Heart right ventricle (tissue), 16 donors: ENCODE measurements around the gene PTMS. TPM values are rescaled to one million over a fixed set of nuclear protein-coding genes. Genes with fewer than 3 reads are reported as not detected.

ENCODE experiments used
- ATAC-seq, 8 donors: fragments of 200-7000 bp; cut with Tn5 transposase; one replicate each; pipeline ENCODE4 v1.9.1; 2020; ENCODE audit warnings: mild to moderate bottlenecking in 8 of 8, moderate library complexity in 8 of 8, moderate number of reproducible peaks in 1 of 8
- DNase-seq, 2 donors: peaks; one replicate each; pipeline ENCODE4 v3.0.0-alpha.2; 2020
- H3K27ac ChIP-seq, 10 donors: fragments of 200-600 bp; sonication (generic) in 2 of 10; one replicate each; pipeline versions ENCODE4 v1.5.0 to v1.8.0; 2020 to 2022; ENCODE audit warnings: mild to moderate bottlenecking in 3 of 10
- H3K27me3 ChIP-seq, 7 donors: fragments of 200-600 bp; one replicate each; pipeline ENCODE4 v1.8.0; 2021 to 2022; ENCODE audit warnings: mild to moderate bottlenecking in 2 of 7
- H3K36me3 ChIP-seq, 9 donors: fragments of 200-600 bp; sonication (generic) in 1 of 9; one replicate each; pipeline versions ENCODE4 v1.5.0 to v1.8.0; 2020 to 2022; ENCODE audit warnings: mild to moderate bottlenecking in 2 of 9
- H3K4me1 ChIP-seq, 9 donors: fragments of 200-600 bp; sonication (generic) in 1 of 9; one replicate each; pipeline versions ENCODE4 v1.5.0 to v1.8.0; 2020 to 2022; ENCODE audit warnings: mild to moderate bottlenecking in 4 of 9
- H3K4me3 ChIP-seq, 10 donors: fragments of 200-600 bp; sonication (generic) in 2 of 10; one replicate each; pipeline versions ENCODE4 v1.5.0 to v1.8.0; 2020 to 2022; ENCODE audit warnings: mild to moderate bottlenecking in 7 of 10, moderate library complexity in 2 of 10
- H3K9me3 ChIP-seq, 11 donors: fragments of 200-600 bp in 10 of 11; sonication (generic) in 2 of 11; one replicate each; pipeline versions ENCODE4 v1.5.0 to v1.8.0; 2013 to 2022; ENCODE audit warnings: mild to moderate bottlenecking in 2 of 11, control low read depth in 1 of 11, moderate library complexity in 1 of 11
- CTCF ChIP-seq, 9 donors: fragments of 200-600 bp; sonication (generic) in 2 of 9; IDR thresholded peaks; one replicate each; pipeline versions ENCODE4 v1.5.0 to v1.8.0; 2021 to 2022; ENCODE audit warnings: antibody characterized with exemption in 9 of 9, mild to moderate bottlenecking in 5 of 9, moderate library complexity in 1 of 9
- WGBS, 2 donors: extraction: QIAGEN DNeasy Blood & Tissue Kit; methylation state at CpG; one replicate each; pipeline ENCODE4 v1.1.7; 2013; ENCODE audit warnings: inconsistent platforms in 1 of 2; 5-methylcytosine and 5-hydroxymethylcytosine counted together
- intact Hi-C, 10 donors: fragments of 100-400 bp; cut with DNase I; formaldehyde crosslinking; loops; one replicate each; pipeline versions ENCODE4 v1.11.1 to v1.14.2; 2022
- polyA plus RNA-seq, 2 donors: library from polyadenylated mRNA; stranded (reverse); fragments of 200-250 nt; gene quantifications; one replicate each; pipeline ENCODE4 v1.2.3, GENCODE V29; 2013
- total RNA-seq, 10 donors: library from RNA; stranded (reverse); fragmentation: NEBNext Ultra II Directional in 3 of 10; extraction: Animal tissue kit (Norgen Biotek cat#: 25700) in 3 of 10; gene quantifications; one replicate each; pipeline versions ENCODE4 v1.2.1 to v1.2.4, GENCODE V29; 2021 to 2023
- donor health status: Arrhythmogenic right ventricular cardiomyopathy.
- donor health status: ischemic (EF 13 %, LVEDD 7.1; RV severe dilation, severe dysfunction).
- donor health status: healthy with polysubstance abuse.
- donor health status: DM: no; HTN: yes; CAD: no.
- donor health status: DM: no; HTN: no; CAD: no.
- donor health status: ischemic (EF 25% LVEDD 6.9; RV normal size, moderate dysfunction).
- donor health status: ischemic (EF 25% LVEDD 5.7; RV mildly dilated, moderate dysfunction).
- donor health status: healthy.
- donor health status: DM: yes; HTN: yes; CAD: no.
- donor health status: Ischemic cardiomyopathy.
- donor health status: ischemic (EF 35%, LVEDD 5.7; RV mildly dilated, moderate dysfunction).
- donor health status: nonischemic (EF 11% LVEDD 7.7; RV severe dilation, severe dysfunction).
- donor health status: DM: yes; HTN: yes; CAD: no.
- donor health status: PGD.
- donor health status: ischemic (EF 29% LVEDD 5.4; RV normal size, mild dysfunction).
- donor health status: nonischemic (EF 23%, LVEDD 6.1; RV moderate dilation, normal function).

The PTMS gene
- total and polyA plus RNA-seq, 12 donors: 73.3 to 361 (median 105) TPM

GRCh38 chr12:6820166-6820565 is 54.0 kb downstream of the PTMS start:
- WGBS, 2 donors: 87% methylated on average over 5 of the region's 5 CpGs

More at GRCh38 chr12:6820166-6820565, 54.0 kb downstream of the PTMS start:
- peaks cover 0 to 20% (median 0%) of the 10 kb centered on the region in 7 donors for H3K27me3 ChIP-seq
- peak overlapping the region in 2 of 10 donors; percentile 14 to 15 for H3K27ac ChIP-seq
- ATAC-seq (no peak), DNase-seq (no peak)
- intact Hi-C loops: loop anchor here in 6 of 10 donors (5.0 to 10.0 kb wide), 6 partner anchors 33 to 205 kb away; partner anchors contain the start of genes CD4 (in 2 of the 6) and MLF2 (in 2 of the 6)
- peaks cover 0 to 23% (median 0%) of the 10 kb centered on the region in 9 donors for H3K36me3 ChIP-seq
- H3K9me3 ChIP-seq: no peaks in the 10 kb centered on the region
- no peak overlapping the region for H3K4me3 ChIP-seq
- no peak for TF ChIP-seq CTCF (IDR thresholded peaks at IDR 0.05)
- H3K4me1 ChIP-seq: peaks cover 3 to 43% (median 18%) of the 10 kb centered on the region in 9 donors

Other genes starting within 250 kb of the PTMS start
- gene GAPDH, start 231.8 kb upstream of the PTMS start, total RNA-seq: 1,000 to 10,000 TPM; 4,081 to 7,888 (median 4,666) TPM
- gene GAPDH, start 231.8 kb upstream of the PTMS start, polyA plus RNA-seq: 1,000 to 10,000 TPM; 5,840 to 6,426 TPM
- gene IFFO1, start 210.3 kb upstream of the PTMS start, total RNA-seq: 10 to 100 TPM; 10.5 to 21.6 (median 17.3) TPM
- gene IFFO1, start 210.3 kb upstream of the PTMS start, polyA plus RNA-seq: 10 to 100 TPM; 14.3 to 30.5 TPM
- gene NOP2, start 198.1 kb upstream of the PTMS start, total RNA-seq: 10 to 100 TPM; 11.1 to 29.2 (median 15.3) TPM
- 10 to 100 TPM; 18.5 to 31.1 TPM for gene NOP2, start 198.1 kb upstream of the PTMS start, polyA plus RNA-seq
- gene CHD4, start 159.0 kb upstream of the PTMS start, total RNA-seq: 100 to 1,000 TPM; 125 to 201 (median 153) TPM
- gene CHD4, start 159.0 kb upstream of the PTMS start, polyA plus RNA-seq: 100 to 1,000 TPM; 129 to 265 TPM
- 10 to 100 TPM in 1 of 10 donors, 1 to 10 TPM in 9; 2.1 to 10.0 (median 4.4) TPM for gene LPAR5, start 130.4 kb upstream of the PTMS start, total RNA-seq
- 1 to 10 TPM; 1.7 to 4.4 TPM for gene LPAR5, start 130.4 kb upstream of the PTMS start, polyA plus RNA-seq
- gene ACRBP, start 118.9 kb upstream of the PTMS start, total RNA-seq: 1 to 10 TPM in 4 of 10 donors, under 1 TPM in 5, not detected in 1; 0.25 to 4.1 (median 0.79) TPM
- gene ACRBP, start 118.9 kb upstream of the PTMS start, polyA plus RNA-seq: under 1 TPM; 0.29 to 0.43 TPM
- 10 to 100 TPM; 17.7 to 32.5 (median 22.6) TPM for gene ING4, start 103.2 kb upstream of the PTMS start, total RNA-seq
- 10 to 100 TPM; 20.0 to 25.5 TPM for gene ING4, start 103.2 kb upstream of the PTMS start, polyA plus RNA-seq
- gene ZNF384, start 77.0 kb upstream of the PTMS start, total RNA-seq: 10 to 100 TPM; 25.1 to 36.0 (median 29.0) TPM
- 10 to 100 TPM; 17.6 to 23.7 TPM for gene ZNF384, start 77.0 kb upstream of the PTMS start, polyA plus RNA-seq
- under 1 TPM in 4 of 10 donors, not detected in 6; 0.12 to 0.54 (median 0.25) TPM for gene PIANP, start 65.5 kb upstream of the PTMS start, total RNA-seq
- under 1 TPM; 0.22 to 0.58 TPM for gene PIANP, start 65.5 kb upstream of the PTMS start, polyA plus RNA-seq
- 10 to 100 TPM; 67.4 to 89.8 (median 77.9) TPM for gene COPS7A, start 42.3 kb upstream of the PTMS start, total RNA-seq
- gene COPS7A, start 42.3 kb upstream of the PTMS start, polyA plus RNA-seq: 10 to 100 TPM; 31.1 to 91.5 TPM
- 100 to 1,000 TPM; 135 to 182 (median 148) TPM for gene MLF2, start 13.2 kb upstream of the PTMS start, total RNA-seq
- 100 to 1,000 TPM; 108 to 197 TPM for gene MLF2, start 13.2 kb upstream of the PTMS start, polyA plus RNA-seq
- gene LAG3, start 6.2 kb downstream of the PTMS start, total RNA-seq: 1 to 10 TPM in 1 of 10 donors, under 1 TPM in 7, not detected in 2; 0.16 to 2.1 (median 0.26) TPM
- gene LAG3, start 6.2 kb downstream of the PTMS start, polyA plus RNA-seq: 1 to 10 TPM in 1 of 2 donors, under 1 TPM in 1; 0.13 to 1.2 TPM
- gene CD4, start 23.2 kb downstream of the PTMS start, total RNA-seq: 10 to 100 TPM in 2 of 10 donors, 1 to 10 TPM in 8; 2.8 to 44.3 (median 5.0) TPM
- 1 to 10 TPM; 2.6 to 3.2 TPM for gene CD4, start 23.2 kb downstream of the PTMS start, polyA plus RNA-seq
- gene GPR162, start 55.5 kb downstream of the PTMS start, total RNA-seq: 1 to 10 TPM; 1.8 to 5.7 (median 3.8) TPM
- gene GPR162, start 55.5 kb downstream of the PTMS start, polyA plus RNA-seq: 10 to 100 TPM in 1 of 2 donors, 1 to 10 TPM in 1; 7.0 to 16.8 TPM
- gene P3H3, start 62.0 kb downstream of the PTMS start, total RNA-seq: 10 to 100 TPM in 9 of 10 donors, 1 to 10 TPM in 1; 6.4 to 24.6 (median 16.0) TPM
- 10 to 100 TPM; 12.5 to 37.8 TPM for gene P3H3, start 62.0 kb downstream of the PTMS start, polyA plus RNA-seq
- gene GNB3, start 74.6 kb downstream of the PTMS start, total RNA-seq: 10 to 100 TPM in 2 of 10 donors, 1 to 10 TPM in 8; 2.4 to 14.6 (median 7.5) TPM
- gene GNB3, start 74.6 kb downstream of the PTMS start, polyA plus RNA-seq: 10 to 100 TPM in 1 of 2 donors, 1 to 10 TPM in 1; 1.9 to 15.0 TPM
- gene CDCA3, start 84.9 kb downstream of the PTMS start, total RNA-seq: 1 to 10 TPM in 3 of 10 donors, under 1 TPM in 6, not detected in 1; 0.22 to 4.0 (median 0.55) TPM
- 1 to 10 TPM in 1 of 2 donors, under 1 TPM in 1; 0.45 to 1.5 TPM for gene CDCA3, start 84.9 kb downstream of the PTMS start, polyA plus RNA-seq
- 10 to 100 TPM; 64.8 to 95.5 (median 74.1) TPM for gene USP5, start 85.8 kb downstream of the PTMS start, total RNA-seq
- gene USP5, start 85.8 kb downstream of the PTMS start, polyA plus RNA-seq: 10 to 100 TPM; 17.6 to 37.4 TPM
- gene TPI1, start 101.2 kb downstream of the PTMS start, total RNA-seq: 1,000 to 10,000 TPM in 1 of 10 donors, 100 to 1,000 TPM in 9; 739 to 1,044 (median 839) TPM
- 1,000 to 10,000 TPM in 1 of 2 donors, 100 to 1,000 TPM in 1; 367 to 1,432 TPM for gene TPI1, start 101.2 kb downstream of the PTMS start, polyA plus RNA-seq
- gene SPSB2, start 106.9 kb downstream of the PTMS start, total RNA-seq: 1 to 10 TPM; 2.0 to 5.6 (median 3.4) TPM
- 1 to 10 TPM; 5.4 to 5.6 TPM for gene SPSB2, start 106.9 kb downstream of the PTMS start, polyA plus RNA-seq
- gene LRRC23, start 138.5 kb downstream of the PTMS start, total RNA-seq: 10 to 100 TPM in 6 of 10 donors, 1 to 10 TPM in 4; 6.5 to 16.1 (median 11.0) TPM
- 10 to 100 TPM; 12.6 to 16.6 TPM for gene LRRC23, start 138.5 kb downstream of the PTMS start, polyA plus RNA-seq
- 10 to 100 TPM in 8 of 10 donors, 1 to 10 TPM in 2; 6.3 to 68.4 (median 14.4) TPM for gene ENO2, start 148.2 kb downstream of the PTMS start, total RNA-seq
- 10 to 100 TPM; 19.2 to 19.3 TPM for gene ENO2, start 148.2 kb downstream of the PTMS start, polyA plus RNA-seq
- gene ATN1, start 161.6 kb downstream of the PTMS start, total RNA-seq: 10 to 100 TPM; 54.7 to 96.7 (median 65.8) TPM
- 10 to 100 TPM; 48.7 to 92.5 TPM for gene ATN1, start 161.6 kb downstream of the PTMS start, polyA plus RNA-seq
- not detected for gene RNU7-1, start 177.5 kb downstream of the PTMS start, total RNA-seq
- gene RNU7-1, start 177.5 kb downstream of the PTMS start, polyA plus RNA-seq: not detected
- 100 to 1,000 TPM; 134 to 213 (median 167) TPM for gene C12orf57, start 177.7 kb downstream of the PTMS start, total RNA-seq
- gene C12orf57, start 177.7 kb downstream of the PTMS start, polyA plus RNA-seq: 100 to 1,000 TPM; 182 to 654 TPM
- gene PTPN6, start 185.0 kb downstream of the PTMS start, total RNA-seq: 10 to 100 TPM in 2 of 10 donors, 1 to 10 TPM in 8; 2.9 to 32.5 (median 5.3) TPM
- 10 to 100 TPM in 1 of 2 donors, 1 to 10 TPM in 1; 8.1 to 12.1 TPM for gene PTPN6, start 185.0 kb downstream of the PTMS start, polyA plus RNA-seq
- gene PHB2, start 204.3 kb downstream of the PTMS start, total RNA-seq: 100 to 1,000 TPM; 139 to 203 (median 160) TPM
- 100 to 1,000 TPM; 102 to 178 TPM for gene PHB2, start 204.3 kb downstream of the PTMS start, polyA plus RNA-seq
- 10 to 100 TPM; 33.5 to 42.1 (median 38.3) TPM for gene EMG1, start 204.6 kb downstream of the PTMS start, total RNA-seq
- 10 to 100 TPM; 13.8 to 31.4 TPM for gene EMG1, start 204.6 kb downstream of the PTMS start, polyA plus RNA-seq